Kidney (tissue), 14 donors: ENCODE measurements around the gene HAO1. TPM values are rescaled to one million over a fixed set of nuclear protein-coding genes. Genes with fewer than 3 reads are reported as not detected.
"Not testable (repeated sequence)": the region's sequence is repeated elsewhere in the genome, so short reads cannot be mapped to it uniquely, and the experiment has no call there.

Source experiments
- DNase-seq, 5 donors: peaks; one replicate each; pipeline ENCODE4 v3.0.0-alpha.2; 2013 to 2020
- FAIRE-seq: peaks from 2 replicates; lab custom pipeline; 2012; peaks lifted over from hg19 to GRCh38; lab: Jason Lieb, UNC
- H3K27ac ChIP-seq, 2 donors: one replicate each; pipeline ENCODE4 v1.7.0; 2013; ENCODE audit warnings: low read depth in 2 of 2, low read length in 2 of 2, inconsistent platforms in 1 of 2
- H3K27me3 ChIP-seq: one replicate; pipeline ENCODE4 v1.7.1; 2013; ENCODE audit warnings: low read length, inconsistent platforms; ENCODE audit not compliant: control insufficient read depth, insufficient read depth
- H3K36me3 ChIP-seq, 3 donors: one replicate each; pipeline versions ENCODE4 v1.7.0 to v1.7.1; 2013; ENCODE audit warnings: low read length in 3 of 3, control low read depth in 1 of 3, inconsistent platforms in 1 of 3; ENCODE audit not compliant: insufficient read depth in 3 of 3, control insufficient read depth in 2 of 3
- H3K4me1 ChIP-seq, 3 donors: one replicate each; pipeline versions ENCODE4 v1.7.0 to v1.7.1; 2013; ENCODE audit warnings: low read length in 3 of 3, inconsistent platforms in 1 of 3, low read depth in 1 of 3; ENCODE audit not compliant: control insufficient read depth in 2 of 3, insufficient read depth in 2 of 3
- H3K4me3 ChIP-seq, 3 donors: one replicate each; pipeline versions ENCODE4 v1.7.0 to v1.8.1; 2013; ENCODE audit warnings: low read length in 3 of 3, control low read depth in 1 of 3, inconsistent platforms in 1 of 3
- H3K9ac ChIP-seq, 3 donors: one replicate each; pipeline versions ENCODE4 v1.7.0 to v1.7.1; 2013; ENCODE audit warnings: low read length in 3 of 3, control low read depth in 1 of 3, inconsistent platforms in 1 of 3
- H3K9me3 ChIP-seq, 3 donors: one replicate each; pipeline versions ENCODE4 v1.7.0 to v1.7.1; 2013; ENCODE audit warnings: low read length in 3 of 3, control low read depth in 1 of 3, inconsistent platforms in 1 of 3; ENCODE audit not compliant: control insufficient read depth in 2 of 3, insufficient read depth in 1 of 3
- CTCF ChIP-seq: IDR thresholded peaks from 3 replicates; pipeline ENCODE4 v1.5.1; 2012; ENCODE audit warnings: mild to moderate bottlenecking, moderate library complexity, borderline replicate concordance; ENCODE audit not compliant: insufficient read depth; ENCODE audit errors: extremely low read depth
- intact Hi-C: fragments of 100-400 bp; cut with DNase I; formaldehyde crosslinking; loops from one replicate; pipeline ENCODE4 v1.11.1; 2022
- polyA plus RNA-seq: library from polyadenylated mRNA; stranded (reverse); fragments of 350-450 nt; fragmentation: Illumina TruSeq; extraction: RNeasy Lipid Tissue Mini Kit (QIAGEN cat#74804); gene quantifications from one replicate; pipeline ENCODE4 v1.2.3, GENCODE V29; 2014; ENCODE audit warnings: low read depth, low replicate concordance; ENCODE audit not compliant: insufficient read depth
- total RNA-seq: library from RNA; stranded (reverse); fragmentation: NEBNext Ultra II Directional; extraction: Animal tissue kit (Norgen Biotek cat#: 25700); gene quantifications from one replicate; pipeline ENCODE4 v1.2.1, GENCODE V29; 2021
- donor health status: control.
- donor health status: control.
- donor health status: control.
- donor health status: control.
- donor health status: control.
- donor health status: DM: yes; HTN: yes; CAD: no.
- donor health status: Normal renal cell carcinoma (clear cell type).

Gene HAO1
- total and polyA plus RNA-seq, 2 donors from 2014 or later = 0.86 TPM; not detected in 1

- FAIRE-seq (no peak), DNase-seq (no peak)
- H3K27me3 ChIP-seq = no peaks in the 10 kb centered on the region
- H3K36me3 ChIP-seq = no peaks in the 10 kb centered on the region
- no peak for TF ChIP-seq CTCF
- no peak overlapping the region for H3K9ac ChIP-seq
- intact Hi-C loops = no loop called here
- no peak overlapping the region for H3K27ac ChIP-seq
- H3K4me1 ChIP-seq = no peaks in the 10 kb centered on the region
- no peaks in the 10 kb centered on the region for H3K9me3 ChIP-seq
- H3K4me3 ChIP-seq = no peak overlapping the region
These were observed 27.1 kb upstream of the HAO1 start for GRCh38 chr20:7967199-7967844.

- Histone ChIP-seq H3K4me3 (no peak overlapping the region), H3K9me3 (no peaks in the 10 kb centered on the region), H3K27ac (no peak overlapping the region), H3K27me3 (no peaks in the 10 kb centered on the region), H3K4me1 (no peaks in the 10 kb centered on the region), H3K9ac (no peak overlapping the region), H3K36me3 (no peaks in the 10 kb centered on the region)
- TF ChIP-seq CTCF = no peak
- no peak for DNase-seq
- FAIRE-seq = no peak
- intact Hi-C loops = no loop called here
These were observed 25.9 kb upstream of the HAO1 start for GRCh38 chr20:7966176-7966575.

GRCh38 chr20:7959484-7959883, 19.2 kb upstream of the HAO1 start:
- no peak for TF ChIP-seq CTCF
- no peaks in the 10 kb centered on the region for H3K27me3 ChIP-seq
- FAIRE-seq (no peak), DNase-seq (no peak)
- no peak overlapping the region for H3K4me3 ChIP-seq
- H3K36me3 ChIP-seq = no peaks in the 10 kb centered on the region
- intact Hi-C loops = no loop called here
- H3K9ac ChIP-seq = no peak overlapping the region
- H3K9me3 ChIP-seq = no peaks in the 10 kb centered on the region
- no peak overlapping the region for H3K27ac ChIP-seq
- H3K4me1 ChIP-seq = no peaks in the 10 kb centered on the region

GRCh38 chr20:7956561-7956960, 16.3 kb upstream of the HAO1 start:
- not testable (repeated sequence) for FAIRE-seq, H3K27me3 ChIP-seq

More at GRCh38 chr20:7956561-7956960, 16.3 kb upstream of the HAO1 start:
- H3K27ac ChIP-seq, DNase-seq, H3K4me3 ChIP-seq, H3K36me3 ChIP-seq, H3K9me3 ChIP-seq, intact Hi-C loops, H3K4me1 ChIP-seq, H3K9ac ChIP-seq: not testable (repeated sequence)
